ENCODE measurements around the gene HS6ST2.

DNA sequence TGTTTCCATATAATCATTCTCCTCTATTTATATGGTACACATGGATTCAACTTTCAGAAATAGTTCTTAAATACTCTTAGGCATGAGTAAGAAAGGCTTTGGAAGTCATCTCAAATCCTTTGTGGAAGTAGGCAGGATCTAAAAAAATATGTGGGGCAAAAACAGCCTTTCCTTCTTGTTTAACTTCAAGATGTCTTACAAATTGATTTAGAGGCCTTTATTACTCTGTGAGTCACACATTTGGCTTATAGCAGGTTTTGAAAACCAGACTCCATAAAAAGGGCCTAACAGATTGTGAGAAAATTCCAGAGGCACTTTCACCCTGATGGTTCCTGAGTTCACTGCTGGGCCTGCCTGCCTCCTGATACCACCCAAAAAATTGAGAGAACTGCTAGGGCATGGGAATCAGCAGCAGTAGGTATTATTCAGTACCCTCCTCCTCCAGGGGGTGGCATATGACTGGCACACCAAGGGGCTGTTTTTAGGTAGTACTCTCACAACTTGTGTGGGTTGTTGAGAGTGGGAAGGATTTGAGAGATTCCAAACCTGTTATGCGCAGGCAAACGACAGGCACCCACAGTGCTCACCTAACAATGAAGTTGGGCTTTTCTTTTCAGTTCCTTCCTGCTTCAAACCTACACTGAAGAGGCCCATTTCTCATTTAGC, 306.9 kb downstream of the HS6ST2 start:
- TF ChIP-seq, protein P1, sequence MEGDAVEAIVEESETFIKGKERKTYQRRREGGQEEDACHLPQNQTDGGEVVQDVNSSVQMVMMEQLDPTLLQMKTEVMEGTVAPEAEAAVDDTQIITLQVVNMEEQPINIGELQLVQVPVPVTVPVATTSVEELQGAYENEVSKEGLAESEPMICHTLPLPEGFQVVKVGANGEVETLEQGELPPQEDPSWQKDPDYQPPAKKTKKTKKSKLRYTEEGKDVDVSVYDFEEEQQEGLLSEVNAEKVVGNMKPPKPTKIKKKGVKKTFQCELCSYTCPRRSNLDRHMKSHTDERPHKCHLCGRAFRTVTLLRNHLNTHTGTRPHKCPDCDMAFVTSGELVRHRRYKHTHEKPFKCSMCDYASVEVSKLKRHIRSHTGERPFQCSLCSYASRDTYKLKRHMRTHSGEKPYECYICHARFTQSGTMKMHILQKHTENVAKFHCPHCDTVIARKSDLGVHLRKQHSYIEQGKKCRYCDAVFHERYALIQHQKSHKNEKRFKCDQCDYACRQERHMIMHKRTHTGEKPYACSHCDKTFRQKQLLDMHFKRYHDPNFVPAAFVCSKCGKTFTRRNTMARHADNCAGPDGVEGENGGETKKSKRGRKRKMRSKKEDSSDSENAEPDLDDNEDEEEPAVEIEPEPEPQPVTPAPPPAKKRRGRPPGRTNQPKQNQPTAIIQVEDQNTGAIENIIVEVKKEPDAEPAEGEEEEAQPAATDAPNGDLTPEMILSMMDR (conservative IDR thresholded peaks at IDR 0.05): 0 out of 2 replicates have a peak, but pooled peaks have one; percentile 15
- no peak for TF ChIP-seq ZFX (IDR thresholded peaks at IDR 0.05)
